Measurements from ENCODE around the gene ZNF580. TPM values are rescaled to one million over a fixed set of nuclear protein-coding genes. Genes with fewer than 3 reads are reported as not detected.

ZNF580 gene
- total and polyA plus RNA-seq, 5 experiments from 2014 or later: 15.3 to 111 (median 21.7) TPM

DNA sequence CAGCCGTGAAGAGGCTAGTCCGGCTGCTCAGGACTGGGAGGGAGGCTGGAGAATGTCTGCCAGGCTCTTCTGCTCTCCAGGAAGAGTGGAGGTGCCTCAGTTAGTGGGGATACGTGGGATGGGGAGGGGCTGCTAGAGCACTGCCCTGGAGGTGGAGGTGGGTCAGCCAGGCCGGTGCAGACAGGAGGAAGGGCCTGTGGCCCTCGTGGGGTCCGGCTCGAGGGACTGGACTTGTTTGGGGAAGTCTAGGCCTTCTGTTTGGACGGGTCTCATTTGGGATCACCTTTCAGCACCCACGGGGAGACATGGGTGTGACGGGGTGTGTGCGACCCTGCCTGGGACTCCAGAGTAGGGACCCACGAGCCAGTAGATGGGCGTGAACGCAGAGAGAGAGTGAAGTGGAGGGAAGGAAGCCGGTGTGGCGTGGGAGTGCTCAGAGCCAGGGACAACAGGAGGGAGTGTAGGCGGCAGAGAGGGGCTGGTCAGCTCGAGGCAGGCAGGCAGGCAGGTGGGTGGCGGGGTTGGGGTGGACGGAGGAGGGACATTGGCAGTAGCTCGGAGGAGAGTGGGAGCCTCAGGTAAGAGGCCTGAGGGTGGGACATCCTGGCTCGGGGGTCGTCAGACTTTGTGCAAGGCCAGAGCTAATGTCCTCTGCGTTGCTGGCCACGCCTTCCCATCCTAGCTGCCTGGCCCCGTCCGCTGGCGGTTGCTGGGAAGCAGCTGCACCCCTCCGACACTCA lies 45.7 kb downstream of the ZNF580 start:
- H3K27ac Mint-ChIP-seq: peak overlapping the region in 2 of 10 donors; percentile 55 to 80
- peaks cover 7 to 33% (median 14%) of the 10 kb centered on the region in 4 donors for H3K4me1 Mint-ChIP-seq
- no peak for ATAC-seq
- H3K9me3 Mint-ChIP-seq: no peaks in the 10 kb centered on the region
- POLR2A ChIA-PET: interaction anchor here (1.0 kb wide), 1 partner anchor 10 kb away, joined by 3 read pairs; no protein-coding TSS in a partner anchor
- peak in 1 of 10 donors; percentile 10 for DNase-seq
- H3K4me3 Mint-ChIP-seq: peak overlapping the region in 1 of 10 donors; percentile 65
- H3K36me3 Mint-ChIP-seq: peaks cover 0 to 48% (median 3%) of the 10 kb centered on the region in 3 donors
- H3K27me3 Mint-ChIP-seq: no peaks in the 10 kb centered on the region

DNA sequence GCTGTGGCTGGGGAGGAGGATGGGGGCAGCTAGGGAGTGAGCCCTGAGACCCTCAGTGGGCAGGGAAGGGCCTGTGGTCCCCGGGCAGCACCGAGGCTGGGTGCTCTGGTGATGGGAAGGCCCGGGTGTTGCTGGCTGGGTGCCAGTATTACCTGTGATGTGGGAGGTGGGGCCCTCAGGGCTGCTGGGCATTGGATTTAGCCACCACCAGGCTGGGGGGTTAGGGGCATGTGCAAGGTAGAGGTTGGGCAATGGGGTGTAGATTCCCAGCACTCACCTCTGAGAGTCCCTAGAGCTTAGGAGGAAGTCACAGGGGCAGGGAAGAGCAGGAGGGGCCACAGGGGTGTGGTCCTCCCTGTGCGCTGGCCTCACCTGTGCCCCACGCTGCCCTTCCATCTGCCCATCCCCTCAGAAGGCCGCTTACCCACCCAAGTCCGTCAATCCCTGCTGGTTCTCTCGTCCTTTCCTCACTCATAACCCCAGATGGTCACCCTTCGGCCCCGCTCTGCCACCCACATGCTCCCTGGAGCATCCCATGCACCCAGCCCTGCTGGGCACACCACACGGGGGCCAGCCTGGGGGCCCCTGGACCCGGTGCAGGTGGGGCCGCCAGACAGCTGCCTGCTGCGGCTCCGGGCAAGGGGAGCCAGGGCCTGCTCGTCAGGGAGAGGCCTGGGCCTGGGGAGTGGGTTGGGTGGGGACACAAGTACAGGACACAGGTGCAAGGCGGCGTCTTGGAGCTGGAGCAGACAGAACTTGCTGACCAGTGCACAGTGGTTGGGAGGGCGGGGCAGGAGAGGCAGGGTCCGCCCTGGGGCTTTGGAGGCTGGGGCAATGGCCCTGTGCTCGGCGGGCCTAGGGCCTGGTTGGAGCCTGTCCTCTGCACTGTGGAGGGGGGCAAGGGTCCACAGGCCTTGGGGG lies 46.7 kb downstream of the ZNF580 start:
- Mint-ChIP-seq H3K4me3 (no peak overlapping the region), H3K9me3 (no peaks in the 10 kb centered on the region), H3K36me3 (peaks cover 0 to 45% (median 3%) of the 10 kb centered on the region in 3 donors), H3K4me1 (peaks cover 7 to 31% (median 13%) of the 10 kb centered on the region in 4 donors), H3K27me3 (no peaks in the 10 kb centered on the region), H3K27ac (peak overlapping the region in 1 of 10 donors; percentile 19)
- DNase-seq (peak in 1 of 10 donors; percentile 24), ATAC-seq (no peak)
- POLR2A ChIA-PET: interaction anchor here (1.0 kb wide), 1 partner anchor 11 kb away, joined by 3 read pairs; no protein-coding TSS in a partner anchor

DNA sequence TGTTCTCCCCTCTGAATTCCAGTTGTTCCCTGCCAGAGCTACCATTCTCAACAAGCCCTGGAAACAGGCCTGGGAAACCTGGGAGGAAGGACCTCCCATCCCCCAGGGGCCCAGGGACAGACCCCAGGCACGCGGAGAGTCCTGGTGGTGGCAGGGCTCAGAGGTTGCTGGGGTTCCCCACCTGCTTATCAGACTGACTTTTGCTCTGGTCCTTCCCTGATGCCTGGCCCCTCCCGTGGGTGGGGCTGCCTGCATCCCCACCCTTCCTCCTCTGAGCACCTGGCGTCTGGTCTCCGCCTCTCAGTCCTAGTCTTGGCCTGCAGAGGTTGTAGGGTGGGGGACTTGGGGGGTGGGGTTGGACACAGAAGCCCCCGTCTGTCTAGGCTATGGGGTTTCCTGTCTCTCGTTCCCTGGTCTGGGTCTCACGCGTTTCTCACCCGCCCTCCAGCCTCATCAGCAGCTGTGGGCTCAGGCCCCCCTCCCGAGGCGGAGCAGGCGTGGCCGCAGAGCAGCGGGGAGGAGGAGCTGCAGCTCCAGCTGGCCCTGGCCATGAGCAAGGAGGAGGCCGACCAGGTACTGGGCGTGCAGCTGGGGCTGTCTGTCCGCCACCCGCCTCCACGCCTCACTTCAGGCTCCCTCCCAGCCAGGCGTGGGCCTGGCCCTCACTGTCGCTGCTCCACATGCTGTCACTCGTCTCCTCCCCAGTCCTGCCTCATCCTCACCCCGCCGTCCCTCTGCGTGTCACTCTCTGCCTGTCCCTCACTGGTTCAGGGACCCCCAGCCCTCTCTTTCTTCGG lies 47.8 kb downstream of the ZNF580 start:
- Mint-ChIP-seq H3K27ac (peak overlapping the region in 3 of 10 donors; percentile 33 to 81 (median 41)), H3K4me3 (no peak overlapping the region), H3K4me1 (peaks cover 7 to 27% (median 12%) of the 10 kb centered on the region in 4 donors), H3K36me3 (peaks cover 0 to 48% (median 2%) of the 10 kb centered on the region in 3 donors), H3K27me3 (no peaks in the 10 kb centered on the region), H3K9me3 (no peaks in the 10 kb centered on the region)
- no peak for ATAC-seq
- DNase-seq: peak in 1 of 10 donors; percentile 56
- POLR2A ChIA-PET: no interaction called here

DNA sequence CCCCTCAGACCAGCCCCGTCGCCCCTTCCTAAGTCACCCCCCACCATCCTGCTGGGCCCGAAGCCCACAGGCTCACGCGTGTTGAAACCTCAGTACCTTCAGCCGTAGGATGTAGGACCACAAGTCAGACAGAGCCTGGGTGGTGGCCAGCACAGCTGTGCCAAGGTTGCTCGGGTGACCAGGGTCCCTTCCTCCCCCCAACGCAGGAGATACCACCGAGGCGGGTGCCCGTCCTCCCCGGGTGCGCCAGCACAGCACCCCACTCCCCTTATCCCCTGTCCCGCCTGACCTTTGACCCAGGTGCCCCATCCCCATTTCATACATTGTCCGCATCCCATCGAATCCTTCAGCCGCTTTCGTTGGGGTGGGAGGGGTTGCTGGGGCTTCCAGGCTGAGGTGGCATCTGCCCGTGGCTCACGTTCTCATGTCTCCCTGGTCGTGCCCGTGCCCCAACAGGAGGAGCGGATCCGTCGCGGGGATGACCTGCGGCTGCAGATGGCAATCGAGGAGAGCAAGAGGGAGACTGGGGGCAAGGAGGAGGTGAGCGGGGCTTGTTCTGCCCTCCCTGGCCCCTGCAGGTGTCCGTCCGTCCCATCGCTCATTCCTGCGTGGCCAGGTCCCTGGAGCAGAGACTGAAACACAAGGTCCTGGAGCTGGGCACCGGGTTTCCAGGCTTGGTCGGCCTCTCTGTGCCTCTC lies 48.8 kb downstream of the ZNF580 start:
- ATAC-seq (no peak), DNase-seq (peak in 1 of 10 donors; percentile 58)
- POLR2A ChIA-PET: no interaction called here
- Mint-ChIP-seq H3K4me1 (peaks cover 7 to 23% (median 9%) of the 10 kb centered on the region in 4 donors), H3K9me3 (no peaks in the 10 kb centered on the region), H3K27me3 (no peaks in the 10 kb centered on the region), H3K36me3 (peaks cover 0 to 52% (median 0%) of the 10 kb centered on the region in 3 donors), H3K27ac (no peak overlapping the region), H3K4me3 (no peak overlapping the region)

DNA sequence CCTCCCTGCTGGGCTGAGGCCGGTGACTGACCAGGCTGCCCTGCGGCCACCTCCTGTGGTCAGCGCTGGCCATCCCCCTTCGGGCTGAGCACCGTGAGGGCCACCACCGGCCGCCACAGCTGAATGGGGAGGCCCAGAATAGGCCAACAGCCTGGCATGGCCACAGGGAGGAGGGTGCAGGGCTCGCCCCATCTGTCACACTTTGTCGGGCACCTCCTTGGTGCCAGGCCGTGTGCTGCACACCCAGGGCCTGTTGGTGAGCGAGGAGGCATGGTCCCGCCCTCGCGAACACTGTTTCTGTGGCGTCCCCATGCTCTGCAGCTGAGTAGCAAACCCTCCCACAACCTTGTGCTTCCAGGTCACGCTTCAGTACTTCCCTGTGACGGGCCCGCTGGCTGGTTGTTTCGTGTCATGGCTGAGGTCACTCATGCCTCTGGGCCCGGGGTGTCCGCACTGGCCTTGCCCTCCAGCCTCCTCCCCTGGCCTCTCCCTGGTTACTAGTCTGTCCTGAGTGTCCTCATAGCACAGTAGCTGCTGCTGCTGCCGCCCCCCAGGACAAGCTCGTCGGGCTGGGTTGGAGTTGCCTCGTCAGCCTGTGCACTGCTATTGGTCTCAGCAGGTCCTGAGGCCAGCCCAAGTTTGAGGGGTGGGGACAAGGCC lies 49.4 kb downstream of the ZNF580 start:
- Mint-ChIP-seq H3K4me3 (no peak overlapping the region), H3K27me3 (no peaks in the 10 kb centered on the region), H3K27ac (no peak overlapping the region), H3K9me3 (no peaks in the 10 kb centered on the region), H3K4me1 (peaks cover 6 to 19% (median 9%) of the 10 kb centered on the region in 4 donors), H3K36me3 (peaks cover 0 to 54% (median 0%) of the 10 kb centered on the region in 3 donors)
- ATAC-seq: no peak
- POLR2A ChIA-PET: no interaction called here
- peak in 1 of 10 donors; percentile 52 for DNase-seq

DNA sequence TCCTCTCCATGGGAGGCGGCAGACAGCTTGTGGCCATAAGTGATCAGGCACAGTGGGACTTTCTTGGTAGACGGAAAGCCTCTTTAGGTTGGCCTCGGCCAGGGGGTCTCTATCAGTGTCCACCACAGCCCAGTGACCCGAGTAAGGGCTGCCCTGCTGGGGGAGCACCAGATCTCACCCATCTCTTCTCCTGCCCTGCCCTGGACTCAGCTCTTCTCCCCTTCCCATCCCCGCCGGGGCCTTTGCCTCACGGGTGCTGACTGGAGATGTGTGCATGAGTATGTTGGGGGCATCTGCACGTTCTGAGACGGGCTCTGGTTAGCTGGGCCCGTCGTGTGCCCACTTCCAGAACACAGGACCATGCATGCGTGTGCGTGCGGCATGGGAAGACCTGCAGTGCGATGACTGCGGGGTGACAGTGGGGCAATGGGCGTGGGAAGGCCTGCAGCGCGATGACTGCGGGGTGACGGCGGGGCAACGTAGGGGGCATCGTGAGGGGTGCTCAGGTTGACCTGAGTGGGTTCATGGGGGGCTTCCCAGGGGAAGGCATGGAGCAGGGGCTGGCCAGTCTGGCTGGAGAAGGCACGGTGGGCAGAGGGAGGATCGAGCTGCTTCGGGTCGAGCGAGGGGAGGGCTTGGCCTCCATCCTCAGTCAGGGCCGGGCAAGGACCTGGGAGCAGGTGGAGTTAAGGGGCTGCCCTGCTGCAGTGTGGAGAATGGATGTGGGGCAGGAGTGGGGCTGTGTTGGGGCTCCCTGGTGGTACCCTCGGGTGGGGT lies 50.2 kb downstream of the ZNF580 start:
- no peaks in the 10 kb centered on the region for H3K9me3 Mint-ChIP-seq
- ATAC-seq (no peak), DNase-seq (peak in 1 of 10 donors; percentile 51)
- H3K4me1 Mint-ChIP-seq: peaks cover 3 to 16% (median 6%) of the 10 kb centered on the region in 4 donors
- H3K36me3 Mint-ChIP-seq: peaks cover 0 to 55% (median 0%) of the 10 kb centered on the region in 3 donors
- H3K27me3 Mint-ChIP-seq: no peaks in the 10 kb centered on the region
- H3K27ac Mint-ChIP-seq: peak overlapping the region in 1 of 10 donors; percentile 4
- POLR2A ChIA-PET: no interaction called here
- H3K4me3 Mint-ChIP-seq: no peak overlapping the region

DNA sequence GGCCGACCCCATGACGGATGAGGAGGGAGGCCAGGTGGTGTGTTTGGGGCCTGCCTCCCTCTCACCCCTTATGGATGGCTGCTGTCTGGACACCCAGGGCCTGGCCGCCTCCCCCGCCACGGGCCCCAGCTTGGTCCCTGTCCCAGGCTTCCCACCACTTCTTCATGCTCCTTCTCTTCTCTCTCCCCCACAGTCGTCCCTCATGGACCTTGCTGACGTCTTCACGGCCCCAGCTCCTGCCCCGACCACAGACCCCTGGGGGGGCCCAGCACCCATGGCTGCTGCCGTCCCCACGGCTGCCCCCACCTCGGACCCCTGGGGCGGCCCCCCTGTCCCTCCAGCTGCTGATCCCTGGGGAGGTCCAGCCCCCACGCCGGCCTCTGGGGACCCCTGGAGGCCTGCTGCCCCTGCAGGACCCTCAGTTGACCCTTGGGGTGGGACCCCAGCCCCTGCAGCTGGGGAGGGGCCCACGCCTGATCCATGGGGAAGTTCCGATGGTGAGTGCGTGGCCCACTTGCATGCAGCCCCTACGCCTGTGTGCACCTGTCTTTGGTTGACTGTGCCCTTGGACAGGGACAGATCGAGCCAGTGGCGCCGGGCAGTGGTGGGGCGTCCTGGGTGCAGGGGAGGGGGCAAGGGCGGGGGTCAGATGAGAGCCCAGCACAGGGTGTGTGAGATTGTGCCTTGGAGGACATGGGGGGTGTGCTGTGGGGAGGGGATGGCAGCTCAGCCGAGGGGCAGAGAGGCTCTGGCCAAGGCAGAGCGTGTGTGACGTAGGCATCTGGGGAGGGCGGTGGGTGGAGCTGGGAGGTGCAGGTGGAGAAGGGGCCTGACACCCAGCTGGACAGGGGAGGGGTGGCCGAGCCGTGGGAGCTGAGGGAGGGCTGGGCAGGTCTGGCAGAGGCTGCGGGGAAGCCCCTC lies 51.0 kb downstream of the ZNF580 start:
- POLR2A ChIA-PET: no interaction called here
- H3K4me1 Mint-ChIP-seq: peaks cover 0 to 10% (median 1%) of the 10 kb centered on the region in 4 donors
- ATAC-seq (no peak), DNase-seq (peak in 1 of 10 donors; percentile 58)
- peak overlapping the region in 1 of 10 donors; percentile 24 for H3K27ac Mint-ChIP-seq
- no peaks in the 10 kb centered on the region for H3K9me3 Mint-ChIP-seq
- H3K36me3 Mint-ChIP-seq: peaks cover 0 to 58% (median 0%) of the 10 kb centered on the region in 3 donors
- no peaks in the 10 kb centered on the region for H3K27me3 Mint-ChIP-seq
- no peak overlapping the region for H3K4me3 Mint-ChIP-seq

DNA sequence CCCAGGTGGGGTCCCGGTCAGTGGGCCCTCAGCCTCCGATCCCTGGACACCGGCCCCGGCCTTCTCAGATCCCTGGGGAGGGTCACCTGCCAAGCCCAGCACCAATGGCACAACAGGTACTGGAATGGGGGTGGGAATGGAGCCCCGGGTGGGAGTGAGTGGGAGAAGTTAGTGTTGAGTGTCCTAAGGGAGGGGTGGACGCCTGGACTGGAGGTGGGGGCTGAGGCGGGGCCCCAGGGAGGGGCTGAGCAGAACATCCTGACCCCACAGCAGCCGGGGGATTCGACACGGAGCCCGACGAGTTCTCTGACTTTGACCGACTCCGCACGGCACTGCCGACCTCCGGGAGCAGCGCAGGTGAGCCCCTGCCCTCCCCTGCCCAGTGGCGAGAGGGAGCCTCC lies 51.9 kb downstream of the ZNF580 start:
- Mint-ChIP-seq H3K36me3 (peaks cover 0 to 64% (median 2%) of the 10 kb centered on the region in 3 donors), H3K4me3 (no peak overlapping the region), H3K9me3 (no peaks in the 10 kb centered on the region), H3K27me3 (no peaks in the 10 kb centered on the region), H3K4me1 (peaks cover 0 to 3% (median 1%) of the 10 kb centered on the region in 4 donors), H3K27ac (no peak overlapping the region)
- POLR2A ChIA-PET: no interaction called here
- ATAC-seq (no peak), DNase-seq (peak in 1 of 10 donors; percentile 26)

All from naive thymus-derived CD8-positive, alpha-beta T cell (primary cell).